ENCODE measurements around the gene YWHAG. TPM values are rescaled to one million over a fixed set of nuclear protein-coding genes. Genes with fewer than 3 reads are reported as not detected.

The YWHAG gene
- total RNA-seq, 2 donors from 2014 or later, result 49.1 to 80.2 TPM

GRCh38 chr7:76280408-76280807 is 78.4 kb downstream of the YWHAG start:
- no peaks in the 10 kb centered on the region for H3K9me3 ChIP-seq
- no peak for DNase-seq (ENCODE audit: low spot score)
- H3K27ac ChIP-seq, result no peak overlapping the region
- TF ChIP-seq, protein P1, sequence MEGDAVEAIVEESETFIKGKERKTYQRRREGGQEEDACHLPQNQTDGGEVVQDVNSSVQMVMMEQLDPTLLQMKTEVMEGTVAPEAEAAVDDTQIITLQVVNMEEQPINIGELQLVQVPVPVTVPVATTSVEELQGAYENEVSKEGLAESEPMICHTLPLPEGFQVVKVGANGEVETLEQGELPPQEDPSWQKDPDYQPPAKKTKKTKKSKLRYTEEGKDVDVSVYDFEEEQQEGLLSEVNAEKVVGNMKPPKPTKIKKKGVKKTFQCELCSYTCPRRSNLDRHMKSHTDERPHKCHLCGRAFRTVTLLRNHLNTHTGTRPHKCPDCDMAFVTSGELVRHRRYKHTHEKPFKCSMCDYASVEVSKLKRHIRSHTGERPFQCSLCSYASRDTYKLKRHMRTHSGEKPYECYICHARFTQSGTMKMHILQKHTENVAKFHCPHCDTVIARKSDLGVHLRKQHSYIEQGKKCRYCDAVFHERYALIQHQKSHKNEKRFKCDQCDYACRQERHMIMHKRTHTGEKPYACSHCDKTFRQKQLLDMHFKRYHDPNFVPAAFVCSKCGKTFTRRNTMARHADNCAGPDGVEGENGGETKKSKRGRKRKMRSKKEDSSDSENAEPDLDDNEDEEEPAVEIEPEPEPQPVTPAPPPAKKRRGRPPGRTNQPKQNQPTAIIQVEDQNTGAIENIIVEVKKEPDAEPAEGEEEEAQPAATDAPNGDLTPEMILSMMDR (IDR thresholded peaks at IDR 0.05), result no peak
- TF ChIP-seq POLR2A (IDR thresholded peaks at IDR 0.05) (no peak), POLR2AphosphoS5 (IDR thresholded peaks at IDR 0.05) (no peak)
- no peaks in the 10 kb centered on the region for H3K27me3 ChIP-seq (replicated peaks; ENCODE audit: insufficient read depth)
- H3K4me1 ChIP-seq (replicated peaks), result no peaks in the 10 kb centered on the region
- H3K4me3 ChIP-seq, result no peak overlapping the region
- intact Hi-C loops (cut with DNase I), result no loop called here
- no peaks in the 10 kb centered on the region for H3K36me3 ChIP-seq
- 20% methylated on average over 25 of the region's 25 CpGs for WGBS

DNA sequence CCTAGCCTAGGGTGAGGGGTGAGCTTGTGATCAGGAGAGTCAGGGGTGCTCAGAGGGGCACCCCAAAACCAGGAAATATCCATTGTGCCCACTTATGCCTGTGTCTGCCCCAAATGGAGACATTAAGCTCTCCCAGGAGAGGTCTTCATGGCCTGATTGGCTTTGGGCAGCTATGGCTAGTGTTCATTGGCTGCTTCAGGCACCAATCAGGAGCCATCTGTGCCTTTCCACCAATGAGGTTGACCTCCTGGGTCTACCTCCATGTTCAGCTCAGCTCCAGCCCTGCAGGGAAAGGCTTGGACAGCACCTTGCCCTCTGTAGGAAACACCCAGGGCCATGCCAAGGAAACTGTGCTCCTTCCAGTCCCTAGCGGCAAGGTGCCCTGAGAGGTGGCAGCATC is 80.3 kb downstream of the YWHAG start:
- TF ChIP-seq, protein P1 (IDR thresholded peaks at IDR 0.05), result no peak
- TF ChIP-seq POLR2A (IDR thresholded peaks at IDR 0.05) (no peak), POLR2AphosphoS5 (IDR thresholded peaks at IDR 0.05) (no peak)
- H3K4me1 ChIP-seq (replicated peaks), result no peaks in the 10 kb centered on the region
- no peaks in the 10 kb centered on the region for H3K27me3 ChIP-seq (replicated peaks; ENCODE audit: insufficient read depth)
- no peak overlapping the region for H3K27ac ChIP-seq
- H3K4me3 ChIP-seq, result no peak overlapping the region
- DNase-seq (ENCODE audit: low spot score), result no peak
- H3K36me3 ChIP-seq, result no peaks in the 10 kb centered on the region
- no peaks in the 10 kb centered on the region for H3K9me3 ChIP-seq
- intact Hi-C loops (cut with DNase I), result no loop called here
- WGBS, result 92% methylated on average over 1 of the region's 1 CpG

Other genes with a start within 250 kb of the YWHAG start
- 1 to 10 TPM; 3.1 to 6.8 TPM for gene SRRM3, start 157.1 kb downstream of the YWHAG start, total RNA-seq
- gene HSPB1, start 56.3 kb downstream of the YWHAG start, total RNA-seq, result 100 to 1,000 TPM; 781 to 833 TPM
- 1 to 10 TPM in 1 of 2 donors, not detected in 1; 1.0 TPM for gene SSC4D, start 50.7 kb upstream of the YWHAG start, total RNA-seq
- gene ZP3, start 66.0 kb upstream of the YWHAG start, total RNA-seq, result 1 to 10 TPM in 1 of 2 donors, under 1 TPM in 1; 0.80 to 4.5 TPM
- gene DTX2, start 102.7 kb upstream of the YWHAG start, total RNA-seq, result 100 to 1,000 TPM in 1 of 2 donors, 10 to 100 TPM in 1; 67.8 to 142 TPM
- gene UPK3B, start 151.6 kb upstream of the YWHAG start, total RNA-seq, result 10 to 100 TPM in 1 of 2 donors, 1 to 10 TPM in 1; 6.6 to 13.5 TPM
- gene SPDYE16, start 184.3 kb upstream of the YWHAG start, total RNA-seq, result under 1 TPM; 0.41 to 0.51 TPM

All from prostate gland (tissue), 2 donors.